H9 (cell line): ENCODE results near the gene HDGFL3. TPM values are rescaled to one million over a fixed set of nuclear protein-coding genes. Genes with fewer than 3 reads are reported as not detected.

Experiments used
- DNase-seq: peaks from one replicate; pipeline ENCODE4 v3.0.0-alpha.2; 2017
- H2AFZ ChIP-seq: one replicate; pipeline ENCODE4 v1.6.1; 2013; ENCODE audit warnings: mild to moderate bottlenecking, low read length, control low read depth, moderate library complexity
- H2AK5ac ChIP-seq: 2 replicates; pipeline ENCODE4 v1.6.1; 2013; ENCODE audit warnings: low read length, control low read depth, mixed read lengths; ENCODE audit not compliant: insufficient read length
- H2BK120ac ChIP-seq: one replicate; pipeline ENCODE4 v1.6.1; 2013; ENCODE audit warnings: low read depth, mild to moderate bottlenecking, low read length, control low read depth, inconsistent platforms; ENCODE audit not compliant: poor library complexity, severe bottlenecking
- H2BK12ac ChIP-seq: 2 replicates; pipeline ENCODE4 v1.6.1; 2013; ENCODE audit warnings: low read length, control low read depth, mixed read lengths, low read depth; ENCODE audit not compliant: insufficient read length
- H2BK15ac ChIP-seq: 2 replicates; pipeline ENCODE4 v1.6.1; 2013; ENCODE audit warnings: low read depth, low read length, control low read depth
- H2BK20ac ChIP-seq: one replicate; pipeline ENCODE4 v1.6.1; 2013; ENCODE audit warnings: low read depth, mild to moderate bottlenecking, low read length, control low read depth, inconsistent platforms; ENCODE audit not compliant: poor library complexity, severe bottlenecking
- H2BK5ac ChIP-seq: 2 replicates; pipeline ENCODE4 v1.6.1; 2013; ENCODE audit warnings: low read length, control low read depth, mixed read lengths; ENCODE audit not compliant: insufficient read length
- H3K14ac ChIP-seq: 2 replicates; pipeline ENCODE4 v1.6.1; 2013; ENCODE audit warnings: low read length, control low read depth; ENCODE audit not compliant: insufficient read depth
- H3K18ac ChIP-seq: 2 replicates; pipeline ENCODE4 v1.6.1; 2013; ENCODE audit warnings: low read depth, mild to moderate bottlenecking, mixed read lengths, low read length, control low read depth; ENCODE audit not compliant: insufficient read length
- H3K23ac ChIP-seq: 2 replicates; pipeline ENCODE4 v1.6.1; 2013; ENCODE audit warnings: low read length, control low read depth, mixed read lengths, low read depth; ENCODE audit not compliant: insufficient read length
- H3K23me2 ChIP-seq: 2 replicates; pipeline ENCODE4 v1.6.1; 2013; ENCODE audit warnings: low read depth, mild to moderate bottlenecking, mixed read lengths, low read length, control low read depth; ENCODE audit not compliant: insufficient read length, poor library complexity, severe bottlenecking
- H3K27ac ChIP-seq: 2 replicates; pipeline ENCODE4 v1.5.1; 2013; ENCODE audit warnings: low read length, control low read depth, mixed read lengths, low read depth; ENCODE audit not compliant: insufficient read length
- H3K27me3 ChIP-seq: 2 replicates; pipeline ENCODE4 v1.6.1; 2013; ENCODE audit warnings: low read length, control low read depth, inconsistent platforms; ENCODE audit not compliant: insufficient read depth
- H3K4ac ChIP-seq: 2 replicates; pipeline ENCODE4 v1.6.1; 2013; ENCODE audit warnings: low read depth, mild to moderate bottlenecking, control low read depth, inconsistent platforms, low read length, moderate library complexity
- H3K4me1 ChIP-seq: 2 replicates; pipeline ENCODE4 v1.6.1; 2013; ENCODE audit warnings: low read length, control low read depth, inconsistent platforms; ENCODE audit not compliant: insufficient read depth
- H3K4me2 ChIP-seq: 2 replicates; pipeline ENCODE4 v1.6.1; 2013; ENCODE audit warnings: low read length, control low read depth, mixed read lengths; ENCODE audit not compliant: insufficient read length, insufficient read depth
- H3K56ac ChIP-seq: 2 replicates; pipeline ENCODE4 v1.6.1; 2013; ENCODE audit warnings: low read depth, mild to moderate bottlenecking, mixed read lengths, low read length, control low read depth; ENCODE audit not compliant: insufficient read length
- H3K79me1 ChIP-seq: 2 replicates; pipeline ENCODE4 v1.6.1; 2013; ENCODE audit warnings: low read depth, mild to moderate bottlenecking, moderate library complexity, low read length, control low read depth, inconsistent platforms; ENCODE audit not compliant: insufficient read depth, poor library complexity, severe bottlenecking
- H3K79me2 ChIP-seq: 2 replicates; pipeline ENCODE4 v1.6.1; 2013; ENCODE audit warnings: low read length, control low read depth, inconsistent platforms; ENCODE audit not compliant: insufficient read depth
- H3K9ac ChIP-seq: 2 replicates; pipeline ENCODE4 v1.6.1; 2013; ENCODE audit warnings: low read length, control low read depth, mixed read lengths; ENCODE audit not compliant: insufficient read length; ENCODE audit errors: extremely low read depth
- H3K9me3 ChIP-seq: one replicate; pipeline ENCODE4 v1.6.1; 2013; ENCODE audit warnings: low read depth, low read length, inconsistent platforms; ENCODE audit not compliant: control insufficient read depth
- H3T11ph ChIP-seq: one replicate; pipeline ENCODE4 v1.6.1; 2013; ENCODE audit warnings: mild to moderate bottlenecking, low read length, control low read depth, inconsistent platforms
- H4K20me1 ChIP-seq: one replicate; pipeline ENCODE4 v1.6.1; 2013; ENCODE audit not compliant: control insufficient read depth, insufficient read length, insufficient read depth
- H4K5ac ChIP-seq: 2 replicates; pipeline ENCODE4 v1.6.1; 2013; ENCODE audit warnings: low read depth, mild to moderate bottlenecking, mixed read lengths, low read length, control low read depth; ENCODE audit not compliant: insufficient read length
- H4K8ac ChIP-seq: replicated peaks from 2 replicates; pipeline ENCODE4 v1.6.1; 2013; ENCODE audit warnings: low read length, control low read depth, mixed read lengths, low read depth; ENCODE audit not compliant: insufficient read length
- H4K91ac ChIP-seq: 2 replicates; pipeline ENCODE4 v1.6.1; 2013; ENCODE audit warnings: low read depth, mild to moderate bottlenecking, moderate library complexity, mixed read lengths, low read length, control low read depth; ENCODE audit not compliant: insufficient read length
- H3K27ac Mint-ChIP-seq, 3 experiments: 2 replicates in 2 of 3; 3 replicates in 1 of 3; pipeline ENCODE4 v1.8.0; 2020 to 2021; ENCODE audit warnings: mixed read lengths in 3 of 3, mild to moderate bottlenecking in 1 of 3, moderate library complexity in 1 of 3
- H3K27me3 Mint-ChIP-seq: 2 replicates; pipeline ENCODE4 v1.8.0; 2021; ENCODE audit warnings: low read depth, mild to moderate bottlenecking, moderate library complexity, mixed read lengths
- H3K36me3 Mint-ChIP-seq, 3 experiments: 2 replicates in 2 of 3; 3 replicates in 1 of 3; pipeline ENCODE4 v1.8.0; 2020 to 2021; ENCODE audit warnings: low read depth in 3 of 3, mixed read lengths in 3 of 3; ENCODE audit not compliant: insufficient read depth in 1 of 3
- H3K4me1 Mint-ChIP-seq, 2 experiments: 2 replicates each; pipeline ENCODE4 v1.8.0; 2020; ENCODE audit warnings: mixed read lengths in 2 of 2
- H3K4me3 Mint-ChIP-seq, 2 experiments: 2 replicates in 1 of 2; 3 replicates in 1 of 2; pipeline ENCODE4 v1.8.0; 2020 to 2021; ENCODE audit warnings: mild to moderate bottlenecking in 2 of 2, mixed read lengths in 2 of 2, moderate library complexity in 1 of 2
- H3K9me3 Mint-ChIP-seq, 2 experiments: 2 replicates in 1 of 2; 3 replicates in 1 of 2; pipeline ENCODE4 v1.8.0; 2020; ENCODE audit warnings: mild to moderate bottlenecking in 2 of 2, mixed read lengths in 2 of 2, moderate library complexity in 1 of 2
- CTCF ChIP-seq: fragments of 200-600 bp; sonication (generic); conservative IDR thresholded peaks from 3 replicates; pipeline ENCODE4 v1.8.0; 2021; ENCODE audit warnings: antibody characterized with exemption, mild to moderate bottlenecking
- WGBS: extraction: QIAGEN DNeasy Blood & Tissue Kit; methylation state at CpG from one replicate; pipeline ENCODE4 v1.1.7; 2013; ENCODE audit warnings: missing lambda C conversion rate, low lambda C conversion rate, mixed read lengths; ENCODE audit not compliant: insufficient read length; ENCODE audit errors: extremely low coverage; 5-methylcytosine and 5-hydroxymethylcytosine counted together
- total RNA-seq: library from RNA; stranded (reverse); gene quantifications from 2 replicates; pipeline ENCODE4 v1.2.1, GENCODE V29; 2021

HDGFL3 gene
- total RNA-seq, 1 experiment from 2014 or later, result 120 TPM

GRCh38 chr15:83206526-83207008 is 1.1 kb downstream of the HDGFL3 start:
- Histone ChIP-seq H2AK5ac (no peak overlapping the region), H2BK5ac (no peak overlapping the region), H3K79me2 (peaks cover 26% of the 10 kb centered on the region; the same call in 1 of the 2 replicates), H2BK20ac (no peak overlapping the region), H3K18ac (peak overlapping the region; percentile 73), H3K56ac (no peak overlapping the region), H3K9me3 (no peaks in the 10 kb centered on the region), H4K91ac (peak overlapping the region; percentile 57), H3T11ph (no peak overlapping the region), H4K8ac (no peak overlapping the region), H3K4me2 (peak overlapping the region; percentile 90), H3K14ac (peak overlapping the region; percentile 81), H3K4me1 (peaks cover 2% of the 10 kb centered on the region; the same call in 1 of the 2 replicates), H2BK12ac (no peak overlapping the region), H3K27me3 (no peaks in the 10 kb centered on the region), H3K27ac (no peak overlapping the region), H3K4ac (no peak overlapping the region), H3K23me2 (peaks cover 4% of the 10 kb centered on the region), H3K23ac (no peak overlapping the region), H2BK15ac (no peak overlapping the region), H4K5ac (no peak overlapping the region), H2AFZ (no peak overlapping the region), H3K79me1 (no peaks in the 10 kb centered on the region), H2BK120ac (no peak overlapping the region), H3K9ac (peak overlapping the region; percentile 75), H4K20me1 (no peaks in the 10 kb centered on the region)
- peak; percentile 34 for DNase-seq
- Mint-ChIP-seq H3K36me3 (peaks cover 0 to 3% (median 0%) of the 10 kb centered on the region in 3 experiments; a peak in 3 of 7 replicates), H3K9me3 (peaks cover 3% of the 10 kb centered on the region in 2 experiments; a peak in 2 of 5 replicates), H3K4me3 (peak overlapping the region; percentile 97 to 100), H3K27ac (peak overlapping the region; percentile 89 to 99 (median 99)), H3K27me3 (no peaks in the 10 kb centered on the region), H3K4me1 (peaks cover 36 to 37% of the 10 kb centered on the region in 2 experiments)
- TF ChIP-seq CTCF, result no peak
- no CpG with 5 or more reads among the region's 25 CpGs for WGBS
